ENCODE measurements around the gene TSPAN9. TPM values are rescaled to one million over a fixed set of nuclear protein-coding genes. Genes with fewer than 3 reads are reported as not detected.

TSPAN9 gene
- total and polyA plus RNA-seq, 10 of the 15 experiments (the other 5 are each of a cell fraction or from before 2014, with no cell fraction given) = 0.03 to 1.0 (median 0.12) TPM; not detected in 5

- TF ChIP-seq PBX3 (IDR thresholded peaks at IDR 0.05; ENCODE audit: insufficient replicate concordance, low read depth, low read length) (no peak), CBX5 (IDR thresholded peaks at IDR 0.05; ENCODE audit: low read depth) (no peak)
Observed at GRCh38 chr12:3193131-3193530, 116.0 kb downstream of the TSPAN9 start (continued).

- H3K27me3 ChIP-seq (replicated peaks in 1 of 2; ENCODE audit: control insufficient read depth in 2 of 2, insufficient read depth in 2 of 2, low read length in 1 of 2) = peaks cover 0 to 9% of the 10 kb centered on the region in 2 experiments; a peak in 2 of 4 replicates
- no peak overlapping the region for H3K9ac ChIP-seq (ENCODE audit: control insufficient read depth, insufficient read depth, low read length)
- no peak overlapping the region for H2AFZ ChIP-seq (ENCODE audit: control insufficient read depth, low read depth, low read length)
- no peak overlapping the region for H3K27ac ChIP-seq (ENCODE audit: control insufficient read depth, insufficient read depth)
- H4K20me1 ChIP-seq (ENCODE audit: control insufficient read depth, insufficient read depth) = no peaks in the 10 kb centered on the region
- H3K9me3 ChIP-seq (replicated peaks; ENCODE audit: control insufficient read depth, insufficient read depth, low read length) = no peaks in the 10 kb centered on the region
- POLR2A ChIA-PET = no interaction called here
- in situ Hi-C loops (cut with MboI) = no loop called here
- no peak overlapping the region for H3K4me3 ChIP-seq
- no peaks in the 10 kb centered on the region for H3K79me2 ChIP-seq (ENCODE audit: control insufficient read depth, insufficient read depth, low read length)
- 27% methylated on average over 5 of the region's 5 CpGs for WGBS (ENCODE audit: insufficient coverage, insufficient replicate concordance, low lambda C conversion rate, missing lambda C conversion rate)
- no peaks in the 10 kb centered on the region for H3K36me3 ChIP-seq (ENCODE audit: control insufficient read depth in 2 of 2, insufficient read depth in 2 of 2, low read length in 1 of 2)
- SMC1A ChIA-PET (ENCODE audit: uncharacterized antibody, unreplicated experiment) = no interaction called here
- RAD21 ChIA-PET (ENCODE audit: unreplicated experiment) = no interaction called here
- no peak overlapping the region for H3K4me2 ChIP-seq (ENCODE audit: control insufficient read depth, insufficient read depth)
- intact Hi-C loops (cut with micrococcal nuclease; ENCODE audit: unreplicated experiment) = no loop called here
- DNase-seq (ENCODE audit: low read depth, low spot score) = no peak
- no peak for ATAC-seq
- CTCF ChIA-PET = interaction anchor here (1.1 to 2.2 kb wide), 2 partner anchors 9 to 106 kb away, joined by 3 to 6 read pairs; no protein-coding TSS in a partner anchor
- no TSS peak for BruUV-seq (replicated peaks)
- H3K4me1 ChIP-seq (ENCODE audit: control insufficient read depth, insufficient read depth, low read length) = no peaks in the 10 kb centered on the region
- no peak for FAIRE-seq
- TF ChIP-seq SKIL (IDR thresholded peaks at IDR 0.05; ENCODE audit: low read depth, poor library complexity, severe bottlenecking) = no peak
- TF ChIP-seq ZBED1 (IDR thresholded peaks at IDR 0.05; ENCODE audit: borderline replicate concordance) = no peak
- TF ChIP-seq HSF1 (IDR thresholded peaks at IDR 0.05; ENCODE audit: low read depth, low read length) = no peak
- no peak for TF ChIP-seq NFIC (IDR thresholded peaks at IDR 0.05; ENCODE audit: low read depth, low read length)
- TF ChIP-seq IKZF2 (IDR thresholded peaks at IDR 0.05) = no peak
- TF ChIP-seq CREM (IDR thresholded peaks at IDR 0.05; ENCODE audit: low read depth) = no peak
- no peak for TF ChIP-seq ZBTB40 (IDR thresholded peaks at IDR 0.05; ENCODE audit: borderline replicate concordance)
- no peak for TF ChIP-seq ZBTB33 (IDR thresholded peaks at IDR 0.05)
- TF ChIP-seq HDGF (IDR thresholded peaks at IDR 0.05) = no peak
- TF ChIP-seq YY1 (IDR thresholded peaks at IDR 0.05; ENCODE audit: low read depth, low read length) = no peak
Observed at GRCh38 chr12:3193755-3194154, 116.6 kb downstream of the TSPAN9 start.
